Measurements from ENCODE around the gene VIPR1.

GRCh38 chr3:42510325-42510724 lies 7.9 kb downstream of the VIPR1 start:
- no peak for TF ChIP-seq CTCF (IDR thresholded peaks at IDR 0.05; ENCODE audit: insufficient read depth, low read length)
- no peak for TF ChIP-seq POLR2AphosphoS5 (IDR thresholded peaks at IDR 0.05; ENCODE audit: low read depth)
- no peak for TF ChIP-seq GABPA (IDR thresholded peaks at IDR 0.05; ENCODE audit: low read depth)
- no peak for TF ChIP-seq SPI1 (IDR thresholded peaks at IDR 0.05; ENCODE audit: borderline replicate concordance, low read depth)
- TF ChIP-seq REST (IDR thresholded peaks at IDR 0.05; ENCODE audit: insufficient replicate concordance, low read depth): no peak
